ENCODE data around the gene SYT7. TPM values are rescaled to one million over a fixed set of nuclear protein-coding genes. Genes with fewer than 3 reads are reported as not detected.
A peak's percentile ranks its signal among the peaks of the same experiment; 100 is the strongest.

Gene SYT7
- total and polyA plus RNA-seq, 2 of the 8 experiments (the other 6 are each of a cell fraction or from before 2014, with no cell fraction given) = 9.6 to 10.5 TPM

- WGBS, 2 experiments (ENCODE audit: extremely low coverage in 1 of 2, insufficient coverage in 1 of 2, insufficient read length in 1 of 2, insufficient replicate concordance in 2 of 2, low coverage in 1 of 2, low lambda C conversion rate in 2 of 2, missing lambda C conversion rate in 1 of 2) = 92% methylated on average over 19 of the region's 20 CpGs; no CpG with 5 or more reads in 1 of the 2 experiments
- POLR2A ChIA-PET (ENCODE audit: partially characterized antibody) = interaction anchor here (1.1 to 1.8 kb wide), 4 partner anchors 9 to 85 kb away, joined by 3 to 5 read pairs (median 4); no protein-coding TSS in a partner anchor
- H4K8ac ChIP-seq (ENCODE audit: extremely low read depth, insufficient read depth, low read length) = no peak overlapping the region
- H2BK120ac ChIP-seq (replicated peaks; ENCODE audit: low read depth, low read length) = no peak overlapping the region
- no peak overlapping the region for H2AFZ ChIP-seq (ENCODE audit: low read length)
- no peaks in the 10 kb centered on the region for H3K79me1 ChIP-seq (ENCODE audit: low read depth, low read length)
- no peaks in the 10 kb centered on the region for H3K36me3 ChIP-seq (ENCODE audit: control insufficient read depth in 2 of 4, insufficient read depth in 4 of 4, low read length in 3 of 4)
- H3K27ac ChIP-seq (ENCODE audit: low read depth, low read length) = no peak overlapping the region
- CTCF ChIA-PET (ENCODE audit: partially characterized antibody) = interaction anchor here (0.8 to 40.4 kb wide), 17 partner anchors 7 to 112 kb away, joined by 3 to 2106 read pairs (median 7); partner anchors contain the start of gene LRRC10B
- H3K23me2 ChIP-seq (ENCODE audit: low read depth, low read length) = no peaks in the 10 kb centered on the region
- no peak overlapping the region for H2BK15ac ChIP-seq (ENCODE audit: low read length)
- no peaks in the 10 kb centered on the region; a peak in 1 of 7 replicates for H3K27me3 ChIP-seq (replicated peaks in 1 of 4; ENCODE audit: control insufficient read depth in 3 of 4, extremely low read depth in 1 of 4, insufficient read depth in 3 of 4, low read length in 3 of 4)
- no peak for TF ChIP-seq E2F6 (IDR thresholded peaks at IDR 0.05)
- no peak for TF ChIP-seq USF2 (IDR thresholded peaks at IDR 0.05; ENCODE audit: low read length)
- H3K4me3 ChIP-seq (ENCODE audit: extremely low read depth in 1 of 4, insufficient read depth in 2 of 4, low read depth in 3 of 4, low read length in 4 of 4) = no peak overlapping the region
- peaks cover 0 to 11% (median 4%) of the 10 kb centered on the region in 4 experiments; a peak in 5 of 7 replicates for H3K4me1 ChIP-seq (replicated peaks in 1 of 4; ENCODE audit: control insufficient read depth in 3 of 4, insufficient read depth in 4 of 4, low read length in 3 of 4)
- no peak overlapping the region for H2BK12ac ChIP-seq (ENCODE audit: low read depth, low read length)
- H4K5ac ChIP-seq (ENCODE audit: insufficient read length, low read depth, low read length) = no peak overlapping the region
- no peak overlapping the region for H3K23ac ChIP-seq (ENCODE audit: insufficient read length)
- no peak overlapping the region for H3K56ac ChIP-seq (replicated peaks; ENCODE audit: insufficient read length, low read depth, low read length)
- no peak overlapping the region for H3K4me2 ChIP-seq (ENCODE audit: insufficient read depth in 1 of 2, low read depth in 2 of 2, low read length in 2 of 2)
- DNase-seq (ENCODE audit: low read depth in 1 of 2, low spot score in 2 of 2) = no peak
- peaks cover 0 to 5% of the 10 kb centered on the region in 2 experiments for H4K20me1 ChIP-seq (replicated peaks in 1 of 2; ENCODE audit: control insufficient read depth in 1 of 2, insufficient read depth in 2 of 2, low read length in 2 of 2)
- no peak overlapping the region for H2BK5ac ChIP-seq (ENCODE audit: low read depth, low read length)
- no peak overlapping the region for H4K91ac ChIP-seq (replicated peaks; ENCODE audit: insufficient read length, low read length)
- no peaks in the 10 kb centered on the region for H3K9me3 ChIP-seq (ENCODE audit: insufficient read depth in 2 of 2, low read depth in 1 of 2, low read length in 1 of 2)
- no peak for FAIRE-seq
- no peak overlapping the region for H3K18ac ChIP-seq (ENCODE audit: extremely low read depth, low read length)
- H3K4ac ChIP-seq (replicated peaks; ENCODE audit: insufficient read length, low read depth, low read length) = no peak overlapping the region
- H2BK20ac ChIP-seq (ENCODE audit: low read length) = no peak overlapping the region
- no peaks in the 10 kb centered on the region for H3K79me2 ChIP-seq (ENCODE audit: control insufficient read depth in 1 of 2, insufficient read depth in 2 of 2, low read length in 2 of 2)
- no peak overlapping the region; a peak in 1 of 7 replicates for H3K9ac ChIP-seq (replicated peaks in 1 of 4; ENCODE audit: extremely low read depth in 1 of 4, low read depth in 3 of 4, low read length in 3 of 4)
- H3K14ac ChIP-seq (ENCODE audit: insufficient read length) = no peak overlapping the region
- 0 out of 2 replicates have a peak overlapping the region, but pooled peaks have one; percentile 53 for H2AK5ac ChIP-seq (ENCODE audit: low read depth, low read length)
Measured at GRCh38 chr11:61526956-61527731, 53.7 kb downstream of the SYT7 start.

Measured in H1 (cell line).